ENCODE results near the gene SAPCD2. TPM values are rescaled to one million over a fixed set of nuclear protein-coding genes. Genes with fewer than 3 reads are reported as not detected.

Gene SAPCD2
- total and polyA plus RNA-seq, 2 experiments from 2014 or later: 4.7 to 42.1 TPM

- peaks cover 4% of the 10 kb centered on the region for H3K4me1 ChIP-seq (ENCODE audit: low read depth)
- no peak overlapping the region for H3K27ac ChIP-seq
- peaks cover 6% of the 10 kb centered on the region for H3K27me3 ChIP-seq
- TF ChIP-seq CTCF (IDR thresholded peaks at IDR 0.05; ENCODE audit: low read depth, low read length): no peak
- no peaks in the 10 kb centered on the region for H3K36me3 ChIP-seq
- no peak for DNase-seq (ENCODE audit: low read depth in 1 of 2, low spot score in 1 of 2)
- no peaks in the 10 kb centered on the region for H3K9me3 ChIP-seq (ENCODE audit: low read depth)
- H3K4me3 ChIP-seq: no peak overlapping the region
Observed at GRCh38 chr9:137084526-137084925, 14.2 kb upstream of the SAPCD2 start.

- peaks cover 4% of the 10 kb centered on the region for H3K4me1 ChIP-seq (ENCODE audit: low read depth)
- no peak for TF ChIP-seq CTCF (IDR thresholded peaks at IDR 0.05; ENCODE audit: low read depth, low read length)
- no peak overlapping the region for H3K27ac ChIP-seq
- H3K9me3 ChIP-seq (ENCODE audit: low read depth): no peaks in the 10 kb centered on the region
- H3K36me3 ChIP-seq: no peaks in the 10 kb centered on the region
- H3K27me3 ChIP-seq: peaks cover 16% of the 10 kb centered on the region
- H3K4me3 ChIP-seq: no peak overlapping the region
- peak in 1 of 2 donors; percentile 94 for DNase-seq (ENCODE audit: low read depth in 1 of 2, low spot score in 1 of 2)
Observed at GRCh38 chr9:137083394-137084004, 13.1 kb upstream of the SAPCD2 start.

GRCh38 chr9:137082925-137083290 lies 12.6 kb upstream of the SAPCD2 start:
- H3K27me3 ChIP-seq: peaks cover 22% of the 10 kb centered on the region
- H3K27ac ChIP-seq: no peak overlapping the region

GRCh38 chr9:137082222-137082924 lies 12.0 kb upstream of the SAPCD2 start:
- Histone ChIP-seq H3K4me1 (ENCODE audit: low read depth) (no peaks in the 10 kb centered on the region), H3K27me3 (peaks cover 26% of the 10 kb centered on the region), H3K27ac (no peak overlapping the region), H3K36me3 (no peaks in the 10 kb centered on the region), H3K4me3 (no peak overlapping the region), H3K9me3 (ENCODE audit: low read depth) (no peaks in the 10 kb centered on the region)
- no peak for TF ChIP-seq CTCF (IDR thresholded peaks at IDR 0.05; ENCODE audit: low read depth, low read length)
- no peak for DNase-seq (ENCODE audit: low read depth in 1 of 2, low spot score in 1 of 2)

More at GRCh38 chr9:137082925-137083290, 12.6 kb upstream of the SAPCD2 start:
- TF ChIP-seq CTCF (IDR thresholded peaks at IDR 0.05; ENCODE audit: low read depth, low read length): no peak
- Histone ChIP-seq H3K4me3 (no peak overlapping the region), H3K9me3 (ENCODE audit: low read depth) (no peaks in the 10 kb centered on the region), H3K4me1 (ENCODE audit: low read depth) (peaks cover 4% of the 10 kb centered on the region), H3K36me3 (no peaks in the 10 kb centered on the region)
- no peak for DNase-seq (ENCODE audit: low read depth in 1 of 2, low spot score in 1 of 2)

- Histone ChIP-seq H3K27ac (no peak overlapping the region), H3K4me3 (no peak overlapping the region), H3K36me3 (no peaks in the 10 kb centered on the region), H3K9me3 (ENCODE audit: low read depth) (no peaks in the 10 kb centered on the region), H3K27me3 (peaks cover 33% of the 10 kb centered on the region), H3K4me1 (ENCODE audit: low read depth) (no peaks in the 10 kb centered on the region)
- no peak for TF ChIP-seq CTCF (IDR thresholded peaks at IDR 0.05; ENCODE audit: low read depth, low read length)
- DNase-seq (ENCODE audit: low read depth in 1 of 2, low spot score in 1 of 2): no peak
Observed at GRCh38 chr9:137080260-137081122, 10.1 kb upstream of the SAPCD2 start.

All from cardiac muscle cell (in vitro differentiated cells and primary cell).